HG03378 (cell line): ENCODE data around the gene BCL2L11.

Source experiments
- ATAC-seq: cut with Tn5 transposase; IDR thresholded peaks from one replicate; pipeline ENCODE4 v1.9.1; 2021; ENCODE audit warnings: mild to moderate bottlenecking, moderate library complexity; ENCODE audit not compliant: unreplicated experiment

Gene BCL2L11

DNA sequence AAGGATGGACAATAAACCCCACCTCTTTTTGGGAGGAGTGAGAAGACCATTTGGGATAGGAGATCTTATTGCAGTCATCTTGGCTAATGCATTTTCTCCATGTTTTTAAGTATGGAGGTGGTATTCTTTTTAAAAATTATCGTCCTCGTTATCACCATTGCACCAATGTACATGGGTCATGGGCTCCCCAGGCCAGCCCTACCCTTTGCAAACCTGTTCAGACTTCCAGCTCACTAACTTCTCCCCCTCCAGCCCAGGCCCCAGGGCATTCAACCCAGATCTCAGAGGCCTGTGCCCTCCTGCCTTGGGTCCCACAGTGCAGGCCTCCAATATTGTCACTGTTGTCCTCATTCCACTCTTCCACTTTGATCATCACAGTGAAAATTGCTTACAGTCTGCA is 68.4 kb downstream of the BCL2L11 start:
- no peak for ATAC-seq

DNA sequence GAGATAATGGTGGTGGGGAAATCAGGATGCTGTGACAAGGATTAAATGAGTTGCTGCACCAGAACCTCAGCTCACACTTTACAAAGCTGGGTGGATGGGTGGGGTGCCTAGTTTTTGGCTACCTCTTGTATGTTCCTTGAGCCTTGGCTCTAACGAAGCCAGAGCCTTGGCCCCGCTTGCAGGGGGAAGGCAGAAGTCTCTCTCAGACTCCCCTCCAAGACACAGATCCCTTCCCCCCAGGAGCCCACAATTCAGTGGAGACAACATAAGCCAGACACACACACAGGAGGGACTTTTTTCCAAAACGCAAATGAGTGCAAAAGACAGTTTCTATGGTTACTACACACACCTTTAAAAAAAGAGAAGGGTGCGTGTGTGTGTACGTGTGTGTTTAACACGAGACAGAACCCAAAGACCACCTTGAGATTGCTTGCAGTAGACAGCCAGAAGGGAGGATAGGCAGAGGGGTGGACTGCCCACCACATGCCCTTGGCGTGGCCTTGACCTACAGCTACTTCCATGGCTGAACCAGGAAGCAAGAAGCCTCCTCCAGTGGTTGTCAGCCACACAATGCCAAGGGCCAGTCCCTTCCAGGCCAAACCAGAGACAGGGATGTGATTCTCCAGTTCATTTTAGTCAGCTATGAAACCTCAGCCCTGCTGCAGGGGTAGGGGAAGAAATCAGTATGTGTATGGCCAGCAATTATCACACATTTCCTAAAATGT is 70.3 kb downstream of the BCL2L11 start:
- no peak for ATAC-seq

DNA sequence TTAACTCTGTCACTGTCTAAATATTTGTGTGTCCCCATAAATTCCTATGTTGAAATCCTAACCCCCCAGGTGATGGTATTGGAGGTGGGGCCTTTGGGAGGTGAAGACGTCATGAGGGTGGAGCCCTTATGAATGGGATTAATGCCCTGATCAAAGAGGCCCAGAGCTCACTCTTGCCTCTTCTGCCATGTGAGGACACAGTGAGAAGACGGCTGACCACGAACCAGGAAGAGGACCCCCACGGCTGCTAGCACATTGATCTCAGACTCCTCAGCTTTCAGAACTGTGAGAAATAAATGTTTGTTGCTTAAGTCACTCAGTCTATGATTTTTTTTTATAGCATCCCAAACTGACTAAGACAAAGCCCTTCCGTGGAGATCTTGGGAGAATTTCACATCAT is 71.2 kb downstream of the BCL2L11 start:
- ATAC-seq: no peak

DNA sequence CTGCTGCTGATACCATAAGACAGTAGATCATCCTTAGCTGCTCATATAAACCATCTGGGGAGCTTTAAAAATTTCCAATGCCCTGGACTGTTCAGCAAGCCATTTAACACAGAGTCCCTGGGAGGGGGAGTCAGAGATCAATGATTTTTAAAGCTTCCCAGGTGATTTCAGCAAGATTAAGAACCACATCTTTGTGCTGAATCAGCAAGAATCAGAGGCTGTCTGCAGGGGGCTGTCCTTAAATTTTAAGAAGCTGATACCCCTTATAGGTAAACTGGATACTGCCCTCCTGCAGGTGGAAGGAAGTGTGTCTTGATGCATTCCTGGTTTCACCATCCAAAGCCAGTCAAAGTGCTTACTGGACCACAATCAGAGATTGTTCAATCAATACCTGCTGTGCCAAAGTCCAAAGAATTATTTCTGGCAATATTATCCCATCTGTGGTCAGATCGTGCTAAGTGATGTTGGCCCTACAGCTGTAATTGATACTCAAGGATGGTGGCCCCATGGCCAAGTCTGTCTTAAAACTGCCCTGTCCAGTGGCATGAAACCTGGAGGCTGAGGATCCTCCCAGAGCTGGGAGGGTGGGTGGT is 72.2 kb downstream of the BCL2L11 start:
- ATAC-seq: no peak

DNA sequence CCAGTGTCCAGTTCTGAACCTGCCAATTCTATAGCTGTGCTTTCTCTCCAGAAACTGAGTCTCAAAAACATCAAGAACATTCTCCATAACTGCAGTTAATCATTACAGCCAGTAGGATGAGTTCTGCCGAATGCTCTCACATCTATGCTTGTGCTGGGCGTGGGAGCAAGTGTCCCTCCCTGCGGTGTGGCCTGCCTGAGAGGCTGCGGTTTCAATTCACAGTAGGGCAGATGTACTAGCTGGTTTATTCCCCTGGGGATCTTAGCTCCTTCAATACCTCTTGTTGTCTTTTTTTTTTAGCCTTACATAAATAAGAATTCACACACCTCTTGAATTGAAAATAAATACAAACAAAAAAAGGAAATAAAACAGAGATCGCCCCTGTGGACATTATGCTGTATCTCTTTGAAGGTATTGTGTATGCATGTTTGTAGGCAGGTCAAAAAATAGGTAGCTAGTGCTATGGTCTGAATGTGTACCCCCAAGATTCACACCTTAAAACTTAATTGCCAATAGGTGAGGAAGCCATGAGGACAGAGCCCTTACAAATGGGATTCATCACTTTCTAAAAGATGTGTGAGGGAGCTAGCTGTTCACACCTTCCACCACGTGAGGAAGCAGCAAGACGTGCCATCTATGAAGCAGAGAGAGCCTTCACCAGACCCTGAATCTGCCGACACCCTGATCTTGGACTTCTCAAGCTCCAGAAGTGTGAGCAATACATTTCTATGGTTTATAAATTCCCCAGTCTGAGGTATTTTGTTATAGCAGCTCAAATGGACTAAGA is 74.3 kb downstream of the BCL2L11 start:
- ATAC-seq: peak; percentile 87

DNA sequence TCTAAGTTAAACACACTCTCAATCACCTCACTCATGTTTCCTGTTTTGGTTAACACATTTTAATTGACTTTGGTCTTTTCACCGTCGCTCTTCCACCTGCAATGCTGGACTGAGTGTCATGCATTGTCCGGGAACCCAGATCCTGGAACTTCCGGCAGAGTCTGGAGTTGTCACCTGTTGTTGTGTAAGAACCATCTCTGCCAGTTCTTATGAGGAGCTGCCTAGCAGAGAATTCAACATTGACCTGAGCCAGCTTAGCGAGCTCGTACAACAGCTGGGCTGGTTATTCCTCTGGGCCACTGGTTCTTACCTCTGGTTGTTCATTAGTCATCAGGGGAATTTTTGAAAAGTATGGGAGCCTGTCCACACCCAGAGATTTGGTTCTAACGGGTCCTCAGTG is 75.7 kb downstream of the BCL2L11 start:
- no peak for ATAC-seq

DNA sequence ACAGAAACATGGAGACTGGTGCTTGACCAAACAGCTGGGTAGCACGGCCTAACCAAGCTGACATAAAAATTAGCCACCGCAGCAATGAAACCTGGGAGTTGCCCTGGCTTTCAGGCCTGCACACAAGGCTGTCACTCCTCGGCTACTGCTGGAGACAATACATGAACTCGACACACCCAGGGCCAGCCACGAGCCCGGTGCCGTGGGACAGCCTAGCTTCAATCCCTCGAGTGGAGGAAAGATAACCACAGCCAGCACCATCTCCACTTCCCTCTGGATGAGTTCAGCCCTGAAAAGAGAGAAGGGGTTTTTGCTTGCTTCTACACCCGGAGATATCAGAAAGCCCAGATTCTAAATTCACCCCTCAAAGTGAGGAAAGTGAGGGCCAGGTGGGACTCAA is 78.0 kb downstream of the BCL2L11 start:
- ATAC-seq: no peak

DNA sequence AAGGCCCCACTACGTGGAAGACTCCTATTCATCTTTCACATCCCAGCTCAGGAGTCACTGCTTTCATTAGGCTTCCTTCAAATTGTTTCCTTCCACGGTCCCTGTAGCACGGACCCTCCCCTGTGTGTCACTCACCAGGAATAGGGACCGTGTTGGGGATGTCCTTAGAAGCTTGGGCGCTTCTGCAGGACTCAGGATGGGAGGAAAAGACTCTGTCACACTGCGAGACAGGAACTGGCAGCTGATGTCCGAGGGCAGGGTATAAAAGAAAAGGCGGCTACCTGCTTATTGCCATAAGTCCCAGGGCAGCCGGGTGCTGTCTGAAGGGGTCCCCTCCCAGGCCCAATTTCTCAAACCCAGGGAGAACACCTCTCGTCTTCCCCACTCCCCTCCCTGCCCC is 79.1 kb downstream of the BCL2L11 start:
- ATAC-seq: no peak

DNA sequence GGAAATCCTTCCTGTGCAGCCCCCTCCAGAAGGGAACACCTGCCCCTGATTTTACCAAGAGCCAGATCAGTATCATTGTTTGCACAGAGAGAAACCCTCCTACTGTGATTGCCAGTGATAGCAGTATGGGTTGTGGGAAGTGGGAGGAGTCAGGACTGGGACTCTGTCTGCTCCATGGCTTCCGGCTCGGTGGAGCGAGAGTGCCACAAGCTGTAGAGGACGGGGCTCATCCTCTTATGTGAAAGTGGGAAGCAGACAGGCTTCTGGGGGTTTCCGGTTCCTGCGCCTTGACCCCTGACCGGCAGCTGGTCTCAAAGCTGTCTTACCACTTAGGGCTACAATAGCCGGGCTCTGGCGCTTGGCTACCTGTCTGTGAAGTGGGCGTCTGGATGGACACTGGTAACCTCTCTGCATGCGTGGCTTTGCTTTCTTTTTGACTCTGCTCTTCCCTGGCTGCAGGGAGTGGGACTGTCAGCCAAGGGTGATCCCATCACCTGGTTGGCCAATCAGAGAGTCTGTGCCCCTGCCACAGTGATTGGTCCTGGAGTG is 79.7 kb downstream of the BCL2L11 start:
- ATAC-seq: no peak

DNA sequence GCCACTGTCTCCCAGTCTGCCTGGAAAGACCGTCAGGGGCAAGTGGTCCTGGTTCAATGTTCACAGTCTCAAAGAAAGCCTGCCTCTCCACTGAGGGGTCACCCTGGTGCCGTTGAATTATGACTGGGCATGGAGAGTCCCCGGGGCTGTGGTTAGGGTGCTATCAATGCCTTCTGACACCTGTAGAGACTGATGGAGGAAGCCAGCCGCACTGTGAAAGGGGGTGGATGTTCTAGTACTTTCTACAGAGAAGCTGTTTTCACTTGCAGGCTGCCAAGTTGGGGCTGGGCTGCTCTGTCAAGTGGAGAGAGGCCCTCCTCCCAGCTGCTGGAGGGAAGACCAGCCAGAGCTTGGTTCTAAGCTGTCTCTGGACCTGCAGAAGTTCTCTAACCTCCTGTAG is 80.5 kb downstream of the BCL2L11 start:
- ATAC-seq: peak; percentile 69

DNA sequence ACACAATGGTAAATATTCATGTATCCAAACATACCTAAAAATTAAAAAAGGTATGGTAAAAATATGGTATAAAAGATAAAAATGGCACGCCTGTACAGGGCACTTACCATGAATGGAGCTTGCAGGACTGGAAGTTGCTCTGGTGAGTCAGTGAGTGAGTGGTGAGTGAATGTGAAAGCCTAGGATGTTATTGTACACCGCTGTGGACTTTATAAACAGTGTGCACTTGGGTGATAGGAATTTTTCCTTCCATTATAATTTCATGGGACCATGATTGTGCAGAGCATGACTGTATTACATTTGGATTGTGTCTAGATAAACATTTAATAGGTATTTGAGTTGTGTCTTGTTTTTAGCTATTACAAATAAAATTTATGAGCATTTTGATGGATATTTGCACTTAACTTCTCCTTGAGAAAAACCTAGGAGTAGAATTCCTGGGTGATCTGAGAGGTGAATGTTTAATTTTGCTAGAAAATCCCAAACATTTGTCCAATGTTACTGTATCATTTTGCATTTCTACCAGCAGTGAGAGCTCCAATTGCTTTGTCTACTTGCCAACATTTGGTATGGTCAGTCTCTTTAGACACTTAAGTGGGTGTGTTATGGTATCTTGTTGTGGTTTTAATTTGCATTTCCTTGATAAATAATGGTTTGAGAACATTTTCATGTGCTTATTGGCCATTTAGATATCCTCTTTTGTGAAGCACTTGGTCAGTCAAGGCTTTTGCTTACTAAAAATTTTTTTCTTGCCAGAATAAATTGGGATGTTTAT is 81.7 kb downstream of the BCL2L11 start:
- ATAC-seq: no peak

DNA sequence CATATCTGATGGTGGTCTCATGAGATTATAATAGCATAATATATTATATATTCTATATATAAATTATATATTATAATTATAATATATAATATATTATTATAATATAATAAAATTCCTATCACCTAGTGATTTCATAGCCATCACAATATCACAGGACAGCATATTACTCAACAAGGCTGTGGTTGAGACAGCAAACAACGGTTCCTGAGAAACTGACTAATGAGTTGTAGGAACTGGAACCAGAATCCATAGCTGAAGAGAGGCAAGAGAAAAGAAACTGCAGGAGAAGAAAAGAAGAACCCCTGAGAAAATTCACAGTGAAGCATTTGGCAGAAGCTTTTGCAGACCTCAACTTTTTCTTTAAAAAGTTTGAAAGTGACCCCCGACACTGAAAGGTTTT is 84.0 kb downstream of the BCL2L11 start:
- no peak for ATAC-seq

DNA sequence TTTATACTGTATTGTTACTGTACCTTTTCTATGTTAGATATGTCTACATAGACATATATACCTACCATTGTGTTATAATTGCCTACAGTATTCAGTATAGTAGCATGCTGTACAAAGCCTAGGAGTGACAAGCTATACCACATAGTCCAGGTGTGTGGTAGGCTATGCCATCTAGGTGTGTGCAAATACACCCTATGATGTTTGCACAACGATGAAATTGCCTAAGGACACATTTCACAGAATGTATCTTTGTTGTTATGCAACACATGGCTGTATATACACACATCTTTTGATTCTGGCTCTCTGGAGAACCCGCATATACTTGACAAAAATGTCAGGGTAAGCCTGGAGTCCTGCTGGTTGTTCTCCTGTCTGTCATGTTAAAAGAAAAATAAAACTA is 85.1 kb downstream of the BCL2L11 start:
- no peak for ATAC-seq

DNA sequence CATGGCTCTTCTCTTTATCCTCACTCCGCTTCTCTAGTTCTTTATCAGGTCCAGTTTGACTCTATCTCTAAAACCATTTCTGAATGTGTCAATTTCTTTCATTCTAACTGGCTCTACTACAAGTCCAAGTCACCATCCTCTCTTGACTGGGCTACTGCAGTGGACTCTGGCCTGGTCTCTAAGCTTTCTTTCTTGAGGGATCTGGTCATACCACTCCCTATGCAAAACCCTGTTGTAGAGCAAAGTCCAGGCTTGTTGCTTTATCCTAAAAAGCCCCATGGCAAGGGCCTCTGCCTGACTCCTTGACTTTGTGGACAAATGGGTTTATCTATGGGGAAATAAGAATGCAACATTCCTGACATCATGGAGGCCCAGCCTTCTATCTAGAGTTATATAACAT is 87.1 kb downstream of the BCL2L11 start:
- no peak for ATAC-seq

DNA sequence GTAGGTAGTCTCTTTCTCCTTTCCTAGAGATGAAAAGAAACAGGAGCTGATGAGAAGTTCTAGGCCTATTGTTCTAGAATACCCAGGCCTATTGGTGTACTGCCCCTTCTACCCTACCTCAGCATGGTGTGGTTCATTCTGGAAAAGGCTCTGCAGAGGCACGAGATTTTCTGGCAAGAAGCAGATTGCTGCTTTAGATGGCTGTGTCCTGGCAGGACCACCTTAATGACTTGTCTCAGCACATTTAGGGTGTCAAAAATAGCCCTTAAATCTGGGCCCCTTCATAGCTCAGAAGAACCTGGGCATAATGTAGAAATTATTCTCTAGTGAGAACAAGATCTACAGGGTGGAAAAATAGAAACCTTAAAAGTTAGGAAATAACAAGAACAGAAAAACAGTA is 87.9 kb downstream of the BCL2L11 start:
- no peak for ATAC-seq

DNA sequence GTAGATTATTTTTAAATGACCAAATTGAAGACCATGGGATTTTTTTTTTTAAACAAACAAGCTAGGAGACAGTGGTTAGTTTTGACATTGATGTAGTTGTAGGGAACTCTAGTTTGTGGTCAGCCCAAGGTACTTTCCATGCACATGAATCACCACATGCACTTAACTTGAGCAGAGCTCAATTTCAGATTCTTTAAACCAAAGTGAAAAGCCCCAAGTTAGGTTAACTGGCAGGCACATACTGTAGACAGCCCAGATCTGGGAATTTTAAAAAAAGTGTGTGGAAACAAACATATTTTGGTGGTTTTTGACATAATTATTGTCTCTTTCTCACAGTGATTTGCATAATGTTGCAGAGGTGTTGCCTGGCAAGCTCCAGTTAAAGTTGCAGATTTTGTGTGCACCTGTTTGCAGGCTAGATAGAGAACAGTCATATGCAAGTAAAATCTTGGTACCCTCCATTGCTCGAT is 88.4 kb downstream of the BCL2L11 start:
- peak; percentile 93 for ATAC-seq

DNA sequence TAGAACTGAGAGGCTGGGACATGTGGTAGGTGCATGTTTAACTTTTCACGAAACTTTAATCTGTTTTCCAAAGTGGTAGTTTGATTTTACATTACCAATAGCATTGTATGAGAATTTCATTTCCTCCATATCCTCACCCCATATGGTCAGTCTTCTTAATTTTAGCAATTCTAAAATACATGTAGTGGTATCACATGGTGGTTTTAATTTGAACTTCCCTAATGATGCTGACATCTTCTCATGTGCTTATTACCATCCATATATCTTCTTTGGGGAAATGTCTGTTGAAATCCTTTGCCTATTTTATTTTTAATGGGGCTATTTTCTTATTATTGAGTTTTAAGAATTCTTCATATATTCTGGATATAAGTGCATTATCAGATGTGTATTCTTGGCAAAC is 89.3 kb downstream of the BCL2L11 start:
- no peak for ATAC-seq

DNA sequence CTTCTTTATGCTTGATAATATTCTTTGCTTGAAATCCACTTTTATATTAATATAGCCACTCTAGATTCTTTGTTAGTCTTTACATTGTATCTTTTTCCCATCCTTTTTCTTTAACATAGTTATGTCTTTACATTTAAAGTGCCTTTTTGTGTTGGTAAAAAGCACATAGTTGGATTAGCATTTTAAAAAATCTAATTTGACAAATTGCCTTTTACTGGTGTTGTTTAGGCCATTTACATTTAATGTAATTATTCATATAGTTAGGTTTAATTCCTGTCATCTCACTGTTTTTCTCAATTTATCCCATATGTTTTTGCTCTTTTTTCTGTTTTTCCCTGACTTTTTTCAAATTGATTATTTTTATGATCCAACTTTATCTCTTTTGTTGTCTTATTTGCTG is 93.2 kb downstream of the BCL2L11 start:
- no peak for ATAC-seq

DNA sequence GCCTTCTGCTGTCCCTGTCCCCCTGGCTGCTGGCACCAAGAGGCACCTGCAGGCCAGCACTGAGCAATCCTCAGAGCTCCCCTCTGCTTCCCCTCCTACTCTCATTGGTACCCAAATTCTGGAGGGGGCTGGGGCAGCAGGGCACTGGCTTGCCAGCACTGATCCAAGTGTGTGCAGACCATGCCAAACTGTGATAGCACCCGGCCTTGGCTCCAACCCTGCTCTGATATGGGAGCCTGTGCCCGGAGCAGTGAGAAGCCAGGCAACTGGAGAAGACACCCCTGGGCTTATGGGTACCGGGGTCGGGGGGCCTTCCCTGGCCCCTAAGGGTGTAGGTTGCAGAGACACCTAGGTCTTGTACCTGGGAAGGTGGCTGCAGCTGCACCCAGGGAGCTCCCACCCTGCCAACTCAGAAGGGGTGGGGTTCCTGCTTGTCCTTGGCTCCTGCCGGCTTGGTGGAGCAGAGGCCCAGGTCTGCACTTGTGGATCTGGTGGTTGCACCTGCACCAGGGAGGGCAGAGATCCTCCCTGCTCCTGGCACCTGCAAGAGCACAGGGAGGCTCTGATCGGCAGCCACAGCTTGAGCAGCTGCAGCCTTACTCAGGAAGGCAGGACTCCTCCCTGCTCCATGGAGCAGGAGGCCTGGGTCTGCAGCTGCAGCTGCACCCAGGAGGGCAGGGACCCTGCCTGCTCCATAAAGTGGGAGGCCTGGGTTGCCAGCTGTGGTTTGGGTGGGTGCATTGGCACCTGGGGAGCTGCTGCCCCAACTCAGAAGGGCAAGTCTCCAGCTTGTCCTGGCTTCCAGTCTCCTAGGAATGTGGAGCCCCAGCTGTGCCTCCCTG is 96.3 kb downstream of the BCL2L11 start:
- no peak for ATAC-seq
